H7 (cell line): ENCODE measurements around the gene FAM177B. TPM values are rescaled to one million over a fixed set of nuclear protein-coding genes. Genes with fewer than 3 reads are reported as not detected.

ENCODE experiments used
- DNase-seq: peaks from one replicate; pipeline ENCODE4 v3.0.0; 2012
- H3K27me3 ChIP-seq: 2 replicates; pipeline ENCODE4 v1.6.0; 2011; ENCODE audit warnings: mild to moderate bottlenecking, low read length; ENCODE audit not compliant: control insufficient read depth, insufficient read depth
- H3K36me3 ChIP-seq: replicated peaks from 2 replicates; pipeline ENCODE4 v1.5.1; 2011; ENCODE audit warnings: low read length; ENCODE audit not compliant: control insufficient read depth, insufficient read depth
- H3K4me3 ChIP-seq: 2 replicates; pipeline ENCODE4 v1.5.1; 2011; ENCODE audit warnings: low read depth, mild to moderate bottlenecking, control low read depth, low read length, moderate library complexity; ENCODE audit not compliant: insufficient read depth
- total RNA-seq: library from RNA; depleted of rRNA; stranded (reverse); fragments of >200 nt; shearing (Covaris generic); gene quantifications from 2 replicates; pipeline ENCODE4 v1.2.3, GENCODE V29; 2014; rRNA removed

FAM177B gene
- not detected in 2 replicates for total RNA-seq

GRCh38 chr1:222736972-222737371 lies at the start of gene FAM177B:
Gene FAM177B, plus strand, starts transcription at chr1:222737202. Its CDS starts 9,344 bp downstream, at chr1:222746546.
- peak; percentile 5 for DNase-seq
- Histone ChIP-seq H3K27me3 (no peaks in the 10 kb centered on the region), H3K4me3 (no peak within 1 kb of the TSS)

GRCh38 chr1:222691016-222691415 lies 46.0 kb upstream of the FAM177B start:
- Histone ChIP-seq H3K4me3 (no peak overlapping the region), H3K27me3 (no peaks in the 10 kb centered on the region), H3K36me3 (0 out of 2 replicates have a peak, but pooled peaks cover 1% of the 10 kb centered on the region)
- no peak for DNase-seq

More at GRCh38 chr1:222736972-222737371, at the start of gene FAM177B:
- H3K36me3 ChIP-seq = peaks cover 2% of the 10 kb centered on the region; the same call in 1 of the 2 replicates

DNA sequence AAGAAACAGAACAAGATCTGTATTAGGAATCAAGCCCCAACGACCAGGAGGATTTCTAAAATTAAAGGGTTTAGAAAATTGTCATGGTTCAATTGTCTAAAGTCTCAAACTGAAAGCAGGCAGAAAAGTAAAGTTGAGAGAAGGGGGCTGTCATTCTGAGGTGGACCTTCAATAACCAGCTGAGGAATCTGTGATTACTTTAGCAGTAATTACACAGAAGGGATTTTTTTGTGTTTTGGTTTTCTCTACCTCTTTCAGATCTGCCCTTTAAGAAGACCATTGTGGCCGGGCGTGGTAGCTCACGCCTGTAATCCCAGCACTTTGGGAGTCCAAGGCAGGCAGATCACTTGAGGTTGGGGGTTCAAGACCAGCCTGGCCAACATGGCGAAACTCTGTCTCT lies 42.1 kb upstream of the FAM177B start:
- no peak for DNase-seq
- H3K27me3 ChIP-seq = no peaks in the 10 kb centered on the region
- no peaks in the 10 kb centered on the region for H3K36me3 ChIP-seq
- H3K4me3 ChIP-seq = no peak overlapping the region

- no peaks in the 10 kb centered on the region for H3K27me3 ChIP-seq
- H3K36me3 ChIP-seq = no peaks in the 10 kb centered on the region
- DNase-seq = no peak
- H3K4me3 ChIP-seq = no peak overlapping the region
Observed at GRCh38 chr1:222696741-222697140, 40.3 kb upstream of the FAM177B start.

DNA sequence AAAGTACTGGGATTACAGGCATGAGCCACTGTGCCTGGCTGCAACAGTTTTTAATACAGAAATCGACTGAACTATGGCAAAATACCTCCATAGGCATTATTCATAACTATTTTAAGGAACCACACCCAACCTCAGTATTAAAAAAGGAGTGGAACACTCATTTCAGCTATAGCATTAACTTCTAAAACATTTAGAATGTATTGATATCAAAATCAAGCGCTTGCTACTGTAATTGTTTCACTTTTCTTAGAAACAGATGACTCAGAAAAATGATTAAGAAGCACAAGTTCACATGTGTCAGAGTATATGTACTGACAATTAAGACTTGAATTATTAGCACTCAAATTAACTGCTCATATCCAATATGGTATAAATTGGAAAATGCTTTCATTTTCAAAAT lies 39.8 kb upstream of the FAM177B start:
- Histone ChIP-seq H3K4me3 (no peak overlapping the region), H3K36me3 (no peaks in the 10 kb centered on the region), H3K27me3 (no peaks in the 10 kb centered on the region)
- DNase-seq = no peak

DNA sequence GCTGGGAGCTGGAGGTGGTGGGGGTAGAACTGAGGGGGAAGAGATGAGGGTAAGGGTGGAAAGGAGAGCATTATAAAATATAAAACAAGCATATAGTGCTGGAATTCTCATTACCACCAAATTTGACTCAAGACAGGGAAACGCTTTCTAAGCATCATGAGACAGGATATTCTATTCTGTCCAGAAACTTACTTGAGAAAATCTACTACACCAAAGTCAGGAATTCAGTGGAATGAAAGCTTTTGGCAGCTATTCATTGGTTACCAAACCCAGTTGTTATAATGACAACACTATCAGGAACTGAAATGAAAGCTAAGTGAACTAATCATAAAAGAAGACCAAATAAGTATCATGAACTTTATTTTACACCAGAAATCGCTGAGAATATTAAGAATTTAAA lies 39.2 kb upstream of the FAM177B start:
- DNase-seq = no peak
- no peaks in the 10 kb centered on the region; the same call in 1 of the 2 replicates for H3K36me3 ChIP-seq

DNA sequence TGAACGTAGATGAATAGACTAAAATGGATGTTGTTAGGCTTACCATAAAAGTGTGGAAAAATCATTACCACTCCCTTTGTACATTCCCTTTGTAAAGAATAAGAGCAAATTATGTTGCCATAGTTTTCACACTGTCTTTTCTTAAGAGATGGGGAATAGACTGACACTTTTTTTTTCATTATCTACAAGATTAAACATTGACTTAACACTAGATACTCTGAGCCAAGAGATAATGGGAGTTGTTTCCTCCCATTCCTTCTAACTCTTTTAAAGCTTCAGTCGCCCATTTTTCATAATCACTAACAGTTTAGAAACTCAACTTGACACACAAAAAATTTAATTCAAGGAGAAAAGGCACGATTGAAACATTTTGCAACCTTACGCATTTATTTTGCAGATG lies 34.8 kb upstream of the FAM177B start:
- H3K4me3 ChIP-seq = no peak overlapping the region
- no peaks in the 10 kb centered on the region for H3K27me3 ChIP-seq
- DNase-seq = no peak
- H3K36me3 ChIP-seq = no peaks in the 10 kb centered on the region; the same call in none of the 2 replicates

More for the DNA sequence above, 39.2 kb upstream of the FAM177B start:
- no peak overlapping the region for H3K4me3 ChIP-seq
- no peaks in the 10 kb centered on the region for H3K27me3 ChIP-seq

GRCh38 chr1:222704260-222704659 lies 32.7 kb upstream of the FAM177B start:
- H3K4me3 ChIP-seq = no peak overlapping the region
- no peaks in the 10 kb centered on the region; the same call in none of the 2 replicates for H3K36me3 ChIP-seq
- no peak for DNase-seq
- no peaks in the 10 kb centered on the region for H3K27me3 ChIP-seq

- Histone ChIP-seq H3K36me3 (no peaks in the 10 kb centered on the region; the same call in none of the 2 replicates), H3K4me3 (no peak overlapping the region), H3K27me3 (no peaks in the 10 kb centered on the region)
- no peak for DNase-seq
Observed at GRCh38 chr1:222706815-222707214, 30.2 kb upstream of the FAM177B start.

DNA sequence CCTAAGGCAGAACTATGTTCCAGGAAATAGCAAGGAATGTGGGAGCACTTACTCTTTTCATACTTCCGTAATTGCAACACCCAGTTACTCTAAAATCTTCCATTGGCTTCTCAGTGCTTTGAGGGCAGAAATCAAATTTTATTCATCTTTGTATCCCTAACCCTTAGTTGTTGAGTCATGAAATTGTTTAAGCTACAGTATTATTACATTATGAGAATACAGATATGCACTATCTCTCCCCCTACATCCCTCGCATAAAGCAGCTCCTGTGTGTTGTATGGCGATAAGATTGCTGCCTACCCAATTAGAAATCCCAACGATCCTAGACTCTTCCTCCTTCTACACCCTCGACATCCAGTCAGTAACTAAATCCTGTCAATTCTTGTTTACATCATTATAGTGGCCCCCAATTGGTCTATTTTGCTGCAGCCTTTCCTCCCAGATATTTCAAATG lies 27.3 kb upstream of the FAM177B start:
- no peaks in the 10 kb centered on the region; the same call in 1 of the 2 replicates for H3K36me3 ChIP-seq
- H3K27me3 ChIP-seq = no peaks in the 10 kb centered on the region
- DNase-seq = no peak
- H3K4me3 ChIP-seq = no peak overlapping the region

- Histone ChIP-seq H3K4me3 (peak overlapping the region; percentile 97), H3K36me3 (no peaks in the 10 kb centered on the region), H3K27me3 (no peaks in the 10 kb centered on the region)
- peak; percentile 66 for DNase-seq
Observed at GRCh38 chr1:222711319-222712252, 25.4 kb upstream of the FAM177B start.

- DNase-seq = peak; percentile 95
- peak within 1 kb of the TSS; percentile 97 for H3K4me3 ChIP-seq
- H3K27me3 ChIP-seq = no peaks in the 10 kb centered on the region
- no peaks in the 10 kb centered on the region for H3K36me3 ChIP-seq
Observed at GRCh38 chr1:222712253-222713090, 24.5 kb upstream of the FAM177B start, which contains the start of the genes AIDA and BROX. Gene AIDA, minus strand, starts transcription at chr1:222712491. Its CDS starts 174 bp downstream, at chr1:222712317. Gene BROX, plus strand, starts transcription at chr1:222712564. Its CDS starts 3,136 bp downstream, at chr1:222715700.

GRCh38 chr1:222713091-222713961 lies 23.7 kb upstream of the FAM177B start:
- H3K36me3 ChIP-seq = no peaks in the 10 kb centered on the region
- no peaks in the 10 kb centered on the region for H3K27me3 ChIP-seq
- peak; percentile 91 for DNase-seq
- peak overlapping the region; percentile 97 for H3K4me3 ChIP-seq
